HUES6 (cell line): ENCODE data around the gene CIAO1.
"Not testable (repeated sequence)": the region's sequence is repeated elsewhere in the genome, so short reads cannot be mapped to it uniquely, and the experiment has no call there.

Experiments used
- H3K27ac ChIP-seq: 2 replicates; pipeline ENCODE4 v1.7.0; 2013; ENCODE audit warnings: low read depth, mild to moderate bottlenecking, low read length, inconsistent platforms
- H3K27me3 ChIP-seq: 2 replicates; pipeline ENCODE4 v1.6.1; 2013; ENCODE audit warnings: low read length; ENCODE audit not compliant: control insufficient read depth, insufficient read depth
- H3K36me3 ChIP-seq: 2 replicates; pipeline ENCODE4 v1.6.1; 2013; ENCODE audit warnings: low read length; ENCODE audit not compliant: control insufficient read depth, insufficient read depth
- H3K4me1 ChIP-seq: 2 replicates; pipeline ENCODE4 v1.6.1; 2013; ENCODE audit warnings: low read length; ENCODE audit not compliant: control insufficient read depth, insufficient read depth
- H3K4me3 ChIP-seq: 2 replicates; pipeline ENCODE4 v1.5.1; 2013; ENCODE audit warnings: low read depth, low read length
- H3K9ac ChIP-seq: one replicate; pipeline ENCODE4 v1.6.1; 2013; ENCODE audit warnings: mild to moderate bottlenecking, low read length
- H3K9me3 ChIP-seq: 2 replicates; pipeline ENCODE4 v1.6.1; 2013; ENCODE audit warnings: low read depth, low read length; ENCODE audit not compliant: control insufficient read depth, insufficient read depth

CIAO1 gene

GRCh38 chr2:96250188-96250587, 15.8 kb upstream of the CIAO1 start:
- Histone ChIP-seq H3K36me3 (peaks cover 36% of the 10 kb centered on the region), H3K27me3 (no peaks in the 10 kb centered on the region), H3K9ac (no peak overlapping the region), H3K4me3 (no peak overlapping the region), H3K4me1 (peaks cover 4% of the 10 kb centered on the region; the same call in 1 of the 2 replicates), H3K27ac (no peak overlapping the region), H3K9me3 (no peaks in the 10 kb centered on the region)

- Histone ChIP-seq H3K4me3 (no peak overlapping the region), H3K4me1 (peaks cover 4% of the 10 kb centered on the region; the same call in 1 of the 2 replicates), H3K27ac (no peak overlapping the region), H3K36me3 (peaks cover 42% of the 10 kb centered on the region), H3K27me3 (no peaks in the 10 kb centered on the region), H3K9me3 (no peaks in the 10 kb centered on the region), H3K9ac (no peak overlapping the region)
Measured at GRCh38 chr2:96251721-96252292, 14.2 kb upstream of the CIAO1 start.

GRCh38 chr2:96252526-96252925, 13.5 kb upstream of the CIAO1 start:
- Histone ChIP-seq H3K27me3 (no peaks in the 10 kb centered on the region), H3K4me1 (peaks cover 4% of the 10 kb centered on the region; the same call in 1 of the 2 replicates), H3K9me3 (no peaks in the 10 kb centered on the region), H3K4me3 (no peak overlapping the region), H3K36me3 (peaks cover 42% of the 10 kb centered on the region), H3K27ac (no peak overlapping the region), H3K9ac (no peak overlapping the region)

- no peak overlapping the region for H3K4me3 ChIP-seq
- H3K4me1 ChIP-seq, result peaks cover 4% of the 10 kb centered on the region; the same call in 1 of the 2 replicates
- no peak overlapping the region for H3K9ac ChIP-seq
- no peaks in the 10 kb centered on the region for H3K9me3 ChIP-seq
- no peak overlapping the region for H3K27ac ChIP-seq
- no peaks in the 10 kb centered on the region for H3K27me3 ChIP-seq
- H3K36me3 ChIP-seq, result peaks cover 42% of the 10 kb centered on the region
Measured at GRCh38 chr2:96253006-96253405, 13.0 kb upstream of the CIAO1 start.

- Histone ChIP-seq H3K9ac (no peak overlapping the region), H3K4me3 (no peak overlapping the region), H3K27me3 (no peaks in the 10 kb centered on the region), H3K27ac (no peak overlapping the region), H3K36me3 (peaks cover 55% of the 10 kb centered on the region), H3K9me3 (no peaks in the 10 kb centered on the region), H3K4me1 (peaks cover 5% of the 10 kb centered on the region; the same call in 1 of the 2 replicates)
Measured at GRCh38 chr2:96254571-96254970, 11.5 kb upstream of the CIAO1 start.

- H3K27ac ChIP-seq, result no peak overlapping the region
- no peak overlapping the region for H3K9ac ChIP-seq
- H3K4me3 ChIP-seq, result no peak overlapping the region
- peaks cover 60% of the 10 kb centered on the region for H3K36me3 ChIP-seq
- peaks cover 26% of the 10 kb centered on the region for H3K4me1 ChIP-seq
- H3K9me3 ChIP-seq, result no peaks in the 10 kb centered on the region
- no peaks in the 10 kb centered on the region for H3K27me3 ChIP-seq
Measured at GRCh38 chr2:96256611-96257113, 9.4 kb upstream of the CIAO1 start.

- H3K36me3 ChIP-seq, result peaks cover 50% of the 10 kb centered on the region
Measured at GRCh38 chr2:96257744-96258143, 8.3 kb upstream of the CIAO1 start.

GRCh38 chr2:96258166-96259022, 7.6 kb upstream of the CIAO1 start:
- H3K4me1 ChIP-seq, result peaks cover 22% of the 10 kb centered on the region
- H3K27ac ChIP-seq, result no peak overlapping the region
- peaks cover 43% of the 10 kb centered on the region for H3K36me3 ChIP-seq
- H3K9ac ChIP-seq, result no peak overlapping the region
- H3K27me3 ChIP-seq, result no peaks in the 10 kb centered on the region
- H3K9me3 ChIP-seq, result no peaks in the 10 kb centered on the region
- H3K4me3 ChIP-seq, result no peak overlapping the region

More at GRCh38 chr2:96257744-96258143, 8.3 kb upstream of the CIAO1 start:
- not testable (repeated sequence) for H3K27ac ChIP-seq, H3K4me3 ChIP-seq, H3K27me3 ChIP-seq, H3K9me3 ChIP-seq, H3K9ac ChIP-seq
- H3K4me1 ChIP-seq, result peaks cover 22% of the 10 kb centered on the region

- peaks cover 38% of the 10 kb centered on the region for H3K36me3 ChIP-seq
Measured at GRCh38 chr2:96259497-96259921, 6.5 kb upstream of the CIAO1 start.

GRCh38 chr2:96260387-96261260, 5.4 kb upstream of the CIAO1 start:
- no peak overlapping the region; the same call in 1 of the 2 replicates for H3K4me3 ChIP-seq
- no peaks in the 10 kb centered on the region for H3K9me3 ChIP-seq
- peaks cover 28% of the 10 kb centered on the region for H3K4me1 ChIP-seq
- peaks cover 27% of the 10 kb centered on the region for H3K36me3 ChIP-seq
- H3K9ac ChIP-seq, result peak overlapping the region; percentile 7
- H3K27ac ChIP-seq, result peak overlapping the region; percentile 27
- H3K27me3 ChIP-seq, result no peaks in the 10 kb centered on the region

More at GRCh38 chr2:96259497-96259921, 6.5 kb upstream of the CIAO1 start:
- Histone ChIP-seq H3K9ac (peak overlapping the region; percentile 32), H3K9me3 (no peaks in the 10 kb centered on the region), H3K27ac (peak overlapping the region; percentile 27), H3K4me1 (peaks cover 24% of the 10 kb centered on the region), H3K4me3 (no peak overlapping the region), H3K27me3 (no peaks in the 10 kb centered on the region)
